ENCODE results near the gene UBAP1L. TPM values are rescaled to one million over a fixed set of nuclear protein-coding genes. Genes with fewer than 3 reads are reported as not detected.

UBAP1L gene
- total RNA-seq, 2 experiments from 2014 or later = 7.2 TPM

DNA sequence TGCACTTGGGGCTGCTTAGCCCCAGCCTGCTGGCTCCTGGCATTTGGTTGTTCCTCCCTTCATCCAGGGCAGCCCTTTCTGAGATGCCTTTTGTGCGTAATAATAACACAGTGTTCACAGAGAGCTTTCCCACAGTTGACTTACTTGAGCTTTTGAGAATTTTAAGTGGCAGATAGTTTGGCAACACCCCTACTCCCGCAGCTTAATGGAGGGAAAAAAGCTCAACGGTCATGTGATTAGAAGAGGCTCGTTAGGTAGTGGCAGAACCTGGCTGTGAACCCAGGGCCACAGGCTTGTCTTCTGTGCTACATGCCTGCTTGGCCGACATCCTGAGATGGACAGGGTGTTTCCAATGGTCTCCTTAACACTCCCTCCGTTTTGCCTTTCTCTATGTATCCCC is 33.7 kb downstream of the UBAP1L start:
- intact Hi-C loops (cut with DNase I, micrococcal nuclease) = no loop called here
- DNase-seq (no peak), ATAC-seq (ENCODE audit: poor library complexity) (no peak)
- peaks cover 36% of the 10 kb centered on the region for H3K27me3 Mint-ChIP-seq
- no peaks in the 10 kb centered on the region for H3K36me3 Mint-ChIP-seq (ENCODE audit: low read depth)
- ChIA-PET CTCF (no interaction called here), POLR2A (interaction anchor here (1.0 kb wide), 1 partner anchor 19 kb away, joined by 3 read pairs; no protein-coding TSS in a partner anchor)
- no peaks in the 10 kb centered on the region for H3K36me3 ChIP-seq (ENCODE audit: insufficient read depth, low read length)
- no peak overlapping the region for H3K27ac Mint-ChIP-seq
- peaks cover 17% of the 10 kb centered on the region for H3K4me1 ChIP-seq (ENCODE audit: insufficient read depth, low read length)
- peaks cover 0 to 5% of the 10 kb centered on the region in 2 experiments for H3K9me3 ChIP-seq (ENCODE audit: control insufficient read depth in 1 of 2, insufficient read depth in 1 of 2, low read length in 2 of 2)
- H3K9me3 Mint-ChIP-seq = no peaks in the 10 kb centered on the region
- H3K4me1 Mint-ChIP-seq (ENCODE audit: low read depth) = peaks cover 11% of the 10 kb centered on the region
- no peak overlapping the region for H3K4me3 ChIP-seq (ENCODE audit: low read length)
- TF ChIP-seq, protein P1, sequence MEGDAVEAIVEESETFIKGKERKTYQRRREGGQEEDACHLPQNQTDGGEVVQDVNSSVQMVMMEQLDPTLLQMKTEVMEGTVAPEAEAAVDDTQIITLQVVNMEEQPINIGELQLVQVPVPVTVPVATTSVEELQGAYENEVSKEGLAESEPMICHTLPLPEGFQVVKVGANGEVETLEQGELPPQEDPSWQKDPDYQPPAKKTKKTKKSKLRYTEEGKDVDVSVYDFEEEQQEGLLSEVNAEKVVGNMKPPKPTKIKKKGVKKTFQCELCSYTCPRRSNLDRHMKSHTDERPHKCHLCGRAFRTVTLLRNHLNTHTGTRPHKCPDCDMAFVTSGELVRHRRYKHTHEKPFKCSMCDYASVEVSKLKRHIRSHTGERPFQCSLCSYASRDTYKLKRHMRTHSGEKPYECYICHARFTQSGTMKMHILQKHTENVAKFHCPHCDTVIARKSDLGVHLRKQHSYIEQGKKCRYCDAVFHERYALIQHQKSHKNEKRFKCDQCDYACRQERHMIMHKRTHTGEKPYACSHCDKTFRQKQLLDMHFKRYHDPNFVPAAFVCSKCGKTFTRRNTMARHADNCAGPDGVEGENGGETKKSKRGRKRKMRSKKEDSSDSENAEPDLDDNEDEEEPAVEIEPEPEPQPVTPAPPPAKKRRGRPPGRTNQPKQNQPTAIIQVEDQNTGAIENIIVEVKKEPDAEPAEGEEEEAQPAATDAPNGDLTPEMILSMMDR (IDR thresholded peaks at IDR 0.05) = no peak
- H3K27me3 ChIP-seq (ENCODE audit: control insufficient read depth in 1 of 2, insufficient read depth in 2 of 2, low read length in 2 of 2) = peaks cover 5 to 7% of the 10 kb centered on the region in 2 experiments
- H3K27ac ChIP-seq (ENCODE audit: low read depth in 1 of 2, low read length in 2 of 2) = no peak overlapping the region
- H3K4me3 Mint-ChIP-seq = no peak overlapping the region

- POLR2A ChIA-PET = no interaction called here
- no peaks in the 10 kb centered on the region for H3K9me3 Mint-ChIP-seq
- Histone ChIP-seq H3K4me1 (ENCODE audit: insufficient read depth, low read length) (peaks cover 17% of the 10 kb centered on the region), H3K4me3 (ENCODE audit: low read length) (no peak overlapping the region), H3K27me3 (ENCODE audit: control insufficient read depth in 1 of 2, insufficient read depth in 2 of 2, low read length in 2 of 2) (peaks cover 5 to 7% of the 10 kb centered on the region in 2 experiments), H3K9me3 (ENCODE audit: control insufficient read depth in 1 of 2, insufficient read depth in 1 of 2, low read length in 2 of 2) (peaks cover 0 to 5% of the 10 kb centered on the region in 2 experiments), H3K36me3 (ENCODE audit: insufficient read depth, low read length) (no peaks in the 10 kb centered on the region), H3K27ac (ENCODE audit: low read depth in 1 of 2, low read length in 2 of 2) (no peak overlapping the region)
- CTCF ChIA-PET = no interaction called here
- H3K27me3 Mint-ChIP-seq = peaks cover 40% of the 10 kb centered on the region
- intact Hi-C loops (cut with DNase I, micrococcal nuclease) = loop anchor here (2.0 to 5.0 kb wide), 3 partner anchors 47 to 349 kb away; no protein-coding TSS in a partner anchor
- H3K4me3 Mint-ChIP-seq = no peak overlapping the region
- no peak for DNase-seq
- H3K36me3 Mint-ChIP-seq (ENCODE audit: low read depth) = no peaks in the 10 kb centered on the region
- H3K4me1 Mint-ChIP-seq (ENCODE audit: low read depth) = peaks cover 11% of the 10 kb centered on the region
- TF ChIP-seq, protein P1 (IDR thresholded peaks at IDR 0.05) = no peak
- no peak overlapping the region for H3K27ac Mint-ChIP-seq
- no peak for ATAC-seq (ENCODE audit: poor library complexity)
These were observed 35.4 kb downstream of the UBAP1L start for GRCh38 chr15:65079580-65079979.

DNA sequence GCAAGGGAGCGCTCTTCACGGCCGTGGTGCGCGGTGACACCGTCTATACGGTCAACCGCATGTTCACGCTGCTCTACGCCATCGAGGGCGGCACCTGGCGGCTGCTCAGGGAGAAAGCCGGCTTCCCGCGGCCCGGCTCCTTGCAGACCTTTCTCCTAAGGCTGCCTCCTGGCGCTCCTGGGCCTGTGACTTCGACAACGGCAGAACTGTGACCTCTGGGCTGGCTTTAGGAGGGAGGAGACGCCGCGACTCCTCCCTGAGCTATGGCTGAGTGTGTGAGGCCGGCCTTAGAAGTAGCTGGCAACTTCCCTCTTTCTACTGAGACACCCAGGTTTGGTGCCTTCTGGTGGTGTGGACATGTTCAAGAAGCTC is 37.0 kb downstream of the UBAP1L start:
- Histone ChIP-seq H3K36me3 (ENCODE audit: insufficient read depth, low read length) (no peaks in the 10 kb centered on the region), H3K4me1 (ENCODE audit: insufficient read depth, low read length) (peaks cover 17% of the 10 kb centered on the region), H3K27me3 (ENCODE audit: control insufficient read depth in 1 of 2, insufficient read depth in 2 of 2, low read length in 2 of 2) (peaks cover 5 to 7% of the 10 kb centered on the region in 2 experiments), H3K4me3 (ENCODE audit: low read length) (no peak overlapping the region), H3K27ac (ENCODE audit: low read depth in 1 of 2, low read length in 2 of 2) (no peak overlapping the region), H3K9me3 (ENCODE audit: control insufficient read depth in 1 of 2, insufficient read depth in 1 of 2, low read length in 2 of 2) (peaks cover 0 to 5% of the 10 kb centered on the region in 2 experiments)
- ATAC-seq (ENCODE audit: poor library complexity) (peak; percentile 69), DNase-seq (peak in 13 of 14 experiments; percentile 27 to 70 (median 44))
- no peak overlapping the region for H3K4me3 Mint-ChIP-seq
- H3K36me3 Mint-ChIP-seq (ENCODE audit: low read depth) = no peaks in the 10 kb centered on the region
- CTCF ChIA-PET = interaction anchor here (0.7 to 1.4 kb wide), 3 partner anchors 14 to 347 kb away, joined by 3 to 4 read pairs (median 3); no protein-coding TSS in a partner anchor
- POLR2A ChIA-PET = no interaction called here
- no peak overlapping the region for H3K27ac Mint-ChIP-seq
- TF ChIP-seq, protein P1 (IDR thresholded peaks at IDR 0.05) = peak; percentile 42
- H3K9me3 Mint-ChIP-seq = no peaks in the 10 kb centered on the region
- H3K27me3 Mint-ChIP-seq = peaks cover 40% of the 10 kb centered on the region
- peaks cover 10% of the 10 kb centered on the region for H3K4me1 Mint-ChIP-seq (ENCODE audit: low read depth)
- intact Hi-C loops (cut with DNase I, micrococcal nuclease) = loop anchor here (2.0 to 5.0 kb wide), 3 partner anchors 45 to 347 kb away; no protein-coding TSS in a partner anchor
